ENCODE results near the gene COL4A5. TPM values are rescaled to one million over a fixed set of nuclear protein-coding genes. Genes with fewer than 3 reads are reported as not detected.

COL4A5 gene
- total and polyA plus RNA-seq, 2 of the 8 experiments (the other 6 are each of a cell fraction or from before 2014, with no cell fraction given) = 24.9 to 30.2 TPM

DNA sequence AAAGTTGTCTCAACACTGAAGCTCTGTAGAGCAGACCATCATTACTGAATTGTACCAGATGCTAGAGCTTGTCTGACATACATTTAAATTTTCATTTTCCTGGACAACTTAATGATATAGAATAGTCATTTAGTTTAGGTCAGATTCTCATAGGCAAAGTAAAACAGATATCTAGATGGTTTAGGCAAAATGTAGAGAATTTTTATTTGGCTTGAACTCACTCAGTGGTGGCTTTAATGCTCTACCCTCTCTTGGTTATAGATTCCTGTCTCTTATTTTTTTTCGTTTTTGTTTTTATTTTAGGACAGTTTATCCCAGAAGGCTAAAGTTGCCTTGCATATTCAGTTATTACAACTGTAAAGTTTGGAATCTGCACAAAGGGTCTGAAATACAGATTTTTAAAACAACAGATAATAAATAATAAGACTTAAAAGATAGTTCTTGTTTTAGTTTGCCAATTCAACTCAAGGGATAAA lies 300.7 kb downstream of the COL4A5 start (continued):
- TF ChIP-seq, protein P1, sequence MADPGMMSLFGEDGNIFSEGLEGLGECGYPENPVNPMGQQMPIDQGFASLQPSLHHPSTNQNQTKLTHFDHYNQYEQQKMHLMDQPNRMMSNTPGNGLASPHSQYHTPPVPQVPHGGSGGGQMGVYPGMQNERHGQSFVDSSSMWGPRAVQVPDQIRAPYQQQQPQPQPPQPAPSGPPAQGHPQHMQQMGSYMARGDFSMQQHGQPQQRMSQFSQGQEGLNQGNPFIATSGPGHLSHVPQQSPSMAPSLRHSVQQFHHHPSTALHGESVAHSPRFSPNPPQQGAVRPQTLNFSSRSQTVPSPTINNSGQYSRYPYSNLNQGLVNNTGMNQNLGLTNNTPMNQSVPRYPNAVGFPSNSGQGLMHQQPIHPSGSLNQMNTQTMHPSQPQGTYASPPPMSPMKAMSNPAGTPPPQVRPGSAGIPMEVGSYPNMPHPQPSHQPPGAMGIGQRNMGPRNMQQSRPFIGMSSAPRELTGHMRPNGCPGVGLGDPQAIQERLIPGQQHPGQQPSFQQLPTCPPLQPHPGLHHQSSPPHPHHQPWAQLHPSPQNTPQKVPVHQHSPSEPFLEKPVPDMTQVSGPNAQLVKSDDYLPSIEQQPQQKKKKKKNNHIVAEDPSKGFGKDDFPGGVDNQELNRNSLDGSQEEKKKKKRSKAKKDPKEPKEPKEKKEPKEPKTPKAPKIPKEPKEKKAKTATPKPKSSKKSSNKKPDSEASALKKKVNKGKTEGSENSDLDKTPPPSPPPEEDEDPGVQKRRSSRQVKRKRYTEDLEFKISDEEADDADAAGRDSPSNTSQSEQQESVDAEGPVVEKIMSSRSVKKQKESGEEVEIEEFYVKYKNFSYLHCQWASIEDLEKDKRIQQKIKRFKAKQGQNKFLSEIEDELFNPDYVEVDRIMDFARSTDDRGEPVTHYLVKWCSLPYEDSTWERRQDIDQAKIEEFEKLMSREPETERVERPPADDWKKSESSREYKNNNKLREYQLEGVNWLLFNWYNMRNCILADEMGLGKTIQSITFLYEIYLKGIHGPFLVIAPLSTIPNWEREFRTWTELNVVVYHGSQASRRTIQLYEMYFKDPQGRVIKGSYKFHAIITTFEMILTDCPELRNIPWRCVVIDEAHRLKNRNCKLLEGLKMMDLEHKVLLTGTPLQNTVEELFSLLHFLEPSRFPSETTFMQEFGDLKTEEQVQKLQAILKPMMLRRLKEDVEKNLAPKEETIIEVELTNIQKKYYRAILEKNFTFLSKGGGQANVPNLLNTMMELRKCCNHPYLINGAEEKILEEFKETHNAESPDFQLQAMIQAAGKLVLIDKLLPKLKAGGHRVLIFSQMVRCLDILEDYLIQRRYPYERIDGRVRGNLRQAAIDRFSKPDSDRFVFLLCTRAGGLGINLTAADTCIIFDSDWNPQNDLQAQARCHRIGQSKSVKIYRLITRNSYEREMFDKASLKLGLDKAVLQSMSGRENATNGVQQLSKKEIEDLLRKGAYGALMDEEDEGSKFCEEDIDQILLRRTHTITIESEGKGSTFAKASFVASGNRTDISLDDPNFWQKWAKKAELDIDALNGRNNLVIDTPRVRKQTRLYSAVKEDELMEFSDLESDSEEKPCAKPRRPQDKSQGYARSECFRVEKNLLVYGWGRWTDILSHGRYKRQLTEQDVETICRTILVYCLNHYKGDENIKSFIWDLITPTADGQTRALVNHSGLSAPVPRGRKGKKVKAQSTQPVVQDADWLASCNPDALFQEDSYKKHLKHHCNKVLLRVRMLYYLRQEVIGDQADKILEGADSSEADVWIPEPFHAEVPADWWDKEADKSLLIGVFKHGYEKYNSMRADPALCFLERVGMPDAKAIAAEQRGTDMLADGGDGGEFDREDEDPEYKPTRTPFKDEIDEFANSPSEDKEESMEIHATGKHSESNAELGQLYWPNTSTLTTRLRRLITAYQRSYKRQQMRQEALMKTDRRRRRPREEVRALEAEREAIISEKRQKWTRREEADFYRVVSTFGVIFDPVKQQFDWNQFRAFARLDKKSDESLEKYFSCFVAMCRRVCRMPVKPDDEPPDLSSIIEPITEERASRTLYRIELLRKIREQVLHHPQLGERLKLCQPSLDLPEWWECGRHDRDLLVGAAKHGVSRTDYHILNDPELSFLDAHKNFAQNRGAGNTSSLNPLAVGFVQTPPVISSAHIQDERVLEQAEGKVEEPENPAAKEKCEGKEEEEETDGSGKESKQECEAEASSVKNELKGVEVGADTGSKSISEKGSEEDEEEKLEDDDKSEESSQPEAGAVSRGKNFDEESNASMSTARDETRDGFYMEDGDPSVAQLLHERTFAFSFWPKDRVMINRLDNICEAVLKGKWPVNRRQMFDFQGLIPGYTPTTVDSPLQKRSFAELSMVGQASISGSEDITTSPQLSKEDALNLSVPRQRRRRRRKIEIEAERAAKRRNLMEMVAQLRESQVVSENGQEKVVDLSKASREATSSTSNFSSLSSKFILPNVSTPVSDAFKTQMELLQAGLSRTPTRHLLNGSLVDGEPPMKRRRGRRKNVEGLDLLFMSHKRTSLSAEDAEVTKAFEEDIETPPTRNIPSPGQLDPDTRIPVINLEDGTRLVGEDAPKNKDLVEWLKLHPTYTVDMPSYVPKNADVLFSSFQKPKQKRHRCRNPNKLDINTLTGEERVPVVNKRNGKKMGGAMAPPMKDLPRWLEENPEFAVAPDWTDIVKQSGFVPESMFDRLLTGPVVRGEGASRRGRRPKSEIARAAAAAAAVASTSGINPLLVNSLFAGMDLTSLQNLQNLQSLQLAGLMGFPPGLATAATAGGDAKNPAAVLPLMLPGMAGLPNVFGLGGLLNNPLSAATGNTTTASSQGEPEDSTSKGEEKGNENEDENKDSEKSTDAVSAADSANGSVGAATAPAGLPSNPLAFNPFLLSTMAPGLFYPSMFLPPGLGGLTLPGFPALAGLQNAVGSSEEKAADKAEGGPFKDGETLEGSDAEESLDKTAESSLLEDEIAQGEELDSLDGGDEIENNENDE (IDR thresholded peaks at IDR 0.05; ENCODE audit: insufficient replicate concordance, low read length) = no peak
- TF ChIP-seq CREB1 (IDR thresholded peaks at IDR 0.05) (no peak), SIX5 (IDR thresholded peaks at IDR 0.05; ENCODE audit: low read depth, low read length) (no peak), JUN (IDR thresholded peaks at IDR 0.05; ENCODE audit: low read depth, low read length) (no peak), TCF12 (IDR thresholded peaks at IDR 0.05; ENCODE audit: low read depth, low read length) (no peak), BACH1 (IDR thresholded peaks at IDR 0.05; ENCODE audit: low read length) (no peak), CHD2 (IDR thresholded peaks at IDR 0.05; ENCODE audit: low read length) (no peak), BRCA1 (IDR thresholded peaks at IDR 0.05; ENCODE audit: low read depth, low read length) (no peak), NRF1 (IDR thresholded peaks at IDR 0.05; ENCODE audit: low read depth, low read length) (no peak), TAF7 (optimal IDR thresholded peaks at IDR 0.05; ENCODE audit: borderline replicate concordance, low read depth, low read length) (no peak), POLR2A (IDR thresholded peaks at IDR 0.05; ENCODE audit: control extremely low read depth in 1 of 2, low read depth in 2 of 2, low read length in 2 of 2) (no peak), MAFK (IDR thresholded peaks at IDR 0.05; ENCODE audit: low read depth, low read length) (no peak)
- TF ChIP-seq, protein P2, sequence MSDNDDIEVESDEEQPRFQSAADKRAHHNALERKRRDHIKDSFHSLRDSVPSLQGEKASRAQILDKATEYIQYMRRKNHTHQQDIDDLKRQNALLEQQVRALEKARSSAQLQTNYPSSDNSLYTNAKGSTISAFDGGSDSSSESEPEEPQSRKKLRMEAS (IDR thresholded peaks at IDR 0.05) = no peak

Data from H1 (cell line).